HepG2 (cell line): ENCODE data around the gene U2AF2. TPM values are rescaled to one million over a fixed set of nuclear protein-coding genes. Genes with fewer than 3 reads are reported as not detected.

Experiments used
- ATAC-seq: fragments of 200-7000 bp; cut with Tn5 transposase; 3 replicates; pipeline ENCODE4 v1.9.1; 2020; ENCODE audit warnings: mild to moderate bottlenecking, moderate library complexity
- BruUV-seq: library from RNA; stranded (reverse); fragments of 400-500 nt; replicated peaks from 2 replicates; lab custom pipeline; 2021; lab: Mats Ljungman, UMichigan
- CTCF ChIA-PET: fragments of 300-600 bp; formaldehyde crosslinking; extraction: SDS; loops from one replicate; lab custom pipeline; 2021; ENCODE audit warnings: low total read pairs, inconsistent platforms, low intra/inter-chr PET ratio; lab: Yijun Ruan, JAX
- POLR2A ChIA-PET: fragments of 350-600 bp; sonication (Branson Sonifier 250); formaldehyde crosslinking; loops from one replicate; lab custom pipeline; 2020; ENCODE audit warnings: antibody characterized with exemption, inconsistent platforms; lab: Yijun Ruan, JAX
- DNase-seq: peaks from one replicate; pipeline ENCODE4 v3.0.0-alpha.2; 2015; ENCODE audit warnings: low spot score
- FAIRE-seq: peaks from 3 replicates; lab custom pipeline; 2011; peaks lifted over from hg19 to GRCh38; lab: Jason Lieb, UNC
- H2AFZ ChIP-seq: one replicate; pipeline ENCODE4 v1.6.1; 2011; ENCODE audit warnings: low read length, inconsistent platforms
- H3K27ac ChIP-seq: fragments of 300-600 bp; 3 replicates; pipeline ENCODE4 v1.8.0; 2011; ENCODE audit warnings: mixed run types, mild to moderate bottlenecking, mixed read lengths, low read length, inconsistent platforms; ENCODE audit not compliant: insufficient read depth; ENCODE audit errors: extremely low read length
- H3K27me3 ChIP-seq, 2 experiments: fragments of 200-600 bp in 1 of 2; 2 replicates in 1 of 2; 3 replicates in 1 of 2; pipeline versions ENCODE4 v1.6.0 to v1.8.0; 2011; ENCODE audit warnings: low read length in 2 of 2, mild to moderate bottlenecking in 2 of 2, moderate library complexity in 2 of 2, inconsistent platforms in 1 of 2; ENCODE audit not compliant: insufficient read depth in 2 of 2, control insufficient read depth in 1 of 2
- H3K36me3 ChIP-seq, 2 experiments: fragments of 200-600 bp in 1 of 2; replicated peaks in 1 of 2; 2 replicates in 1 of 2; 3 replicates in 1 of 2; pipeline versions ENCODE4 v1.5.1 to v1.8.0; 2011; ENCODE audit warnings: low read length in 2 of 2, inconsistent platforms in 1 of 2; ENCODE audit not compliant: insufficient read depth in 2 of 2, control insufficient read depth in 1 of 2
- H3K4me1 ChIP-seq: 2 replicates; pipeline ENCODE4 v1.5.1; 2012; ENCODE audit warnings: low read length, inconsistent platforms; ENCODE audit not compliant: insufficient read depth
- H3K4me2 ChIP-seq: 2 replicates; pipeline ENCODE4 v1.6.0; 2011; ENCODE audit warnings: low read depth, low read length, inconsistent platforms
- H3K4me3 ChIP-seq, 3 experiments: fragments of 200-600 bp in 1 of 3; sonication (generic), shearing (Covaris generic) in 1 of 3; replicated peaks in 1 of 3; 2 replicates each; pipeline ENCODE4 v1.5.1; 2011 to 2016; ENCODE audit warnings: low read length in 3 of 3, inconsistent platforms in 2 of 3, low read depth in 2 of 3, mild to moderate bottlenecking in 2 of 3, control low read depth in 1 of 3, mixed read lengths in 1 of 3; ENCODE audit not compliant: insufficient read depth in 1 of 3
- H3K79me2 ChIP-seq: one replicate; pipeline ENCODE4 v1.6.1; 2011; ENCODE audit warnings: low read length, inconsistent platforms; ENCODE audit not compliant: insufficient read depth
- H3K9ac ChIP-seq: 2 replicates; pipeline ENCODE4 v1.6.0; 2011; ENCODE audit warnings: mild to moderate bottlenecking, low read depth, low read length, inconsistent platforms; ENCODE audit not compliant: insufficient read depth
- H3K9me3 ChIP-seq: 2 replicates; pipeline ENCODE4 v1.5.1; 2012; ENCODE audit warnings: mild to moderate bottlenecking, low read length
- H4K20me1 ChIP-seq: 2 replicates; pipeline ENCODE4 v1.6.0; 2011; ENCODE audit warnings: inconsistent platforms, mild to moderate bottlenecking, low read length, moderate library complexity; ENCODE audit not compliant: insufficient read depth
- ATF5 ChIP-seq: sonication (generic); formaldehyde crosslinking; IDR thresholded peaks from 2 replicates; pipeline ENCODE4 v1.4.0; 2020; ENCODE audit warnings: mild to moderate bottlenecking, low read depth, missing genetic modification reagents
- CHCHD3 ChIP-seq: sonication (generic); formaldehyde crosslinking; IDR thresholded peaks from 2 replicates; pipeline ENCODE4 v1.8.0; 2022; ENCODE audit warnings: mild to moderate bottlenecking, missing genetic modification reagents, moderate library complexity
- EED ChIP-seq: sonication (generic); formaldehyde crosslinking; IDR thresholded peaks from 2 replicates; pipeline ENCODE4 v1.5.0; 2020; ENCODE audit warnings: mild to moderate bottlenecking, missing genetic modification reagents
- ESRRA ChIP-seq: sonication (generic); formaldehyde crosslinking; IDR thresholded peaks from 2 replicates; pipeline ENCODE4 v1.5.1; 2020; ENCODE audit warnings: mild to moderate bottlenecking, low read depth, missing genetic modification reagents
- GABPA ChIP-seq, 2 experiments: IDR thresholded peaks; 2 replicates each; pipeline ENCODE4 v1.6.1; 2011 to 2016; ENCODE audit warnings: low read depth in 2 of 2, low read length in 1 of 2, missing biosample characterization in 1 of 2, missing genetic modification characterization in 1 of 2
- HHEX ChIP-seq: IDR thresholded peaks from 2 replicates; pipeline ENCODE4 v1.6.1; 2016; ENCODE audit warnings: control low read depth
- KDM5A ChIP-seq: fragments of 200-600 bp; sonication (generic); IDR thresholded peaks from 2 replicates; pipeline ENCODE4 v1.7.0; 2018; ENCODE audit warnings: antibody characterized with exemption, mild to moderate bottlenecking, low read length, borderline replicate concordance
- MAX ChIP-seq: IDR thresholded peaks from 2 replicates; pipeline ENCODE4 v1.6.1; 2012; ENCODE audit warnings: inconsistent platforms
- REPIN1 ChIP-seq: sonication (generic); formaldehyde crosslinking; IDR thresholded peaks from 2 replicates; pipeline ENCODE4 v1.8.0; 2022; ENCODE audit warnings: missing genetic modification reagents, low read depth, mild to moderate bottlenecking, borderline replicate concordance
- SNAI1 ChIP-seq: sonication (generic); formaldehyde crosslinking; IDR thresholded peaks from 2 replicates; pipeline ENCODE4 v1.5.0; 2020; ENCODE audit warnings: mild to moderate bottlenecking, missing genetic modification reagents, borderline replicate concordance
- TFAP4 ChIP-seq: sonication (generic); IDR thresholded peaks from 2 replicates; pipeline ENCODE4 v1.6.1; 2016; ENCODE audit warnings: low read depth, borderline replicate concordance
- ZNF281 ChIP-seq: sonication (generic); formaldehyde crosslinking; IDR thresholded peaks from 2 replicates; pipeline ENCODE4 v1.4.0; 2020; ENCODE audit warnings: missing genetic modification reagents, borderline replicate concordance
- ZNF292 ChIP-seq: sonication (generic); formaldehyde crosslinking; IDR thresholded peaks from 2 replicates; pipeline ENCODE4 v1.8.1; 2022; ENCODE audit warnings: mild to moderate bottlenecking, low read depth, missing genetic modification reagents, borderline replicate concordance
- ZNF552 ChIP-seq: sonication (generic); formaldehyde crosslinking; IDR thresholded peaks from 2 replicates; pipeline ENCODE4 v1.9.0; 2022; ENCODE audit warnings: missing genetic modification reagents, mild to moderate bottlenecking, borderline replicate concordance
- ZNF713 ChIP-seq: sonication (generic); formaldehyde crosslinking; IDR thresholded peaks from 2 replicates; pipeline ENCODE4 v1.4.0; 2020; ENCODE audit warnings: mild to moderate bottlenecking, missing genetic modification reagents
- ZNF780A ChIP-seq: sonication (generic); formaldehyde crosslinking; IDR thresholded peaks from 2 replicates; pipeline ENCODE4 v1.8.0; 2022; ENCODE audit warnings: mild to moderate bottlenecking, missing genetic modification reagents, moderate library complexity
- WGBS: methylation state at CpG from one replicate; pipeline ENCODE4 v1.1.6; 2017; ENCODE audit warnings: low lambda C conversion rate; 5-methylcytosine and 5-hydroxymethylcytosine counted together
- in situ Hi-C: cut with HindIII; loops from 2 replicates; pipeline ENCODE4 v1.10.0; 2017; ENCODE audit warnings: low pct_unique_long_range_greater_than_20kb; ENCODE audit not compliant: extremely low pct_ligation_motif_present
- intact Hi-C: fragments of 100-400 bp; cut with micrococcal nuclease; formaldehyde crosslinking; loops from one replicate; pipeline ENCODE4 v1.10.0; 2022; ENCODE audit not compliant: unreplicated experiment
- polyA plus RNA-seq, 8 experiments: library from polyadenylated mRNA; depleted of rRNA in 3 of 8; stranded (reverse) in 7 of 8; unstranded in 1 of 8; fragments of >200 nt; fragmentation: Illumina TruSeq in 4 of 8; extraction: Trizol in 4 of 8; gene quantifications; 2 replicates each; pipeline versions ENCODE4 v1.2.1 to v1.2.3, GENCODE V29; 2011 to 2016; ENCODE audit warnings: low read depth in 4 of 8, missing spikeins in 1 of 8, mixed read lengths in 1 of 8; ENCODE audit not compliant: insufficient read depth in 1 of 8
- total RNA-seq, 5 experiments: library from RNA; depleted of rRNA; stranded (reverse); fragments of >200 nt; fragmentation: Illumina TruSeq; extraction: Trizol; gene quantifications; 2 replicates each; pipeline ENCODE4 v1.2.3, GENCODE V29; 2016; ENCODE audit warnings: low read depth in 1 of 5

The U2AF2 gene
- total and polyA plus RNA-seq, 2 of the 13 experiments (the other 11 are each of a cell fraction or from before 2014, with no cell fraction given): 84.3 to 124 TPM

- intact Hi-C loops (no loop called here), in situ Hi-C loops (no loop called here)
- Histone ChIP-seq H3K9me3 (no peaks in the 10 kb centered on the region), H3K9ac (peak within 1 kb of the TSS; percentile 85), H3K27me3 (no peaks in the 10 kb centered on the region), H3K27ac (peak within 1 kb of the TSS; percentile 98), H3K4me2 (peak within 1 kb of the TSS; percentile 97), H3K36me3 (0 out of 5 replicates have a peak, but pooled peaks cover 0 to 3% of the 10 kb centered on the region in 2 experiments), H2AFZ (peak within 1 kb of the TSS; percentile 94), H3K4me1 (peaks cover 27% of the 10 kb centered on the region), H4K20me1 (peaks cover 14% of the 10 kb centered on the region; the same call in 1 of the 2 replicates), H3K79me2 (peaks cover 4% of the 10 kb centered on the region), H3K4me3 (peak within 1 kb of the TSS; percentile 65 to 82 (median 70))
- DNase-seq: peak; percentile 82
- peak; percentile 70 for ATAC-seq
- peak; percentile 49 for FAIRE-seq
- 1% methylated on average over 31 of the region's 56 CpGs for WGBS
- no TSS peak for BruUV-seq
- ChIA-PET POLR2A (interaction anchor here (0.6 to 2.8 kb wide), 19 partner anchors 9 to 507 kb away, joined by 3 to 23 read pairs (median 5); partner anchors contain the start of genes FIZ1, ISOC2, KMT5C and PPP1R12C), CTCF (no interaction called here)
- TF ChIP-seq EED (CRISPR knock-in tag): peak; percentile 36; the same call in 1 of the 2 replicates
- TF ChIP-seq ZNF292: no peak
- no peak for TF ChIP-seq CHCHD3 (CRISPR knock-in tag)
- no peak for TF ChIP-seq ESRRA (CRISPR knock-in tag)
- no peak for TF ChIP-seq SNAI1 (CRISPR knock-in tag)
- TF ChIP-seq ZNF281 (CRISPR knock-in tag): peak; percentile 59; the same call in 1 of the 2 replicates
- peak; percentile 39; the same call in 1 of the 2 replicates for TF ChIP-seq MAX
- TF ChIP-seq GABPA (IDR thresholded peaks at IDR 0.05; ENCODE audit: low read depth, low read length): no peak
- no peak for TF ChIP-seq GABPA (CRISPR knock-in tag; IDR thresholded peaks at IDR 0.05; ENCODE audit: low read depth)
- TF ChIP-seq KDM5A: peak; percentile 59; the same call in 1 of the 2 replicates
- TF ChIP-seq REPIN1: no peak; the same call in 1 of the 2 replicates
- no peak for TF ChIP-seq ZNF713 (CRISPR knock-in tag)
- no peak for TF ChIP-seq ATF5
- no peak for TF ChIP-seq ZNF780A (CRISPR knock-in tag)
- TF ChIP-seq HHEX (CRISPR knock-in tag): no peak
- TF ChIP-seq TFAP4: no peak
- no peak for TF ChIP-seq ZNF552
These were observed 30.5 kb upstream of the U2AF2 start, which contains the start of gene ZNF784 for GRCh38 chr19:55624109-55625003. TSS of gene ZNF784 (minus strand) at chr19:55624566. CDS start at chr19:55624561, 5 bp downstream.
